ENCODE measurements around the gene AKR1A1. TPM values are rescaled to one million over a fixed set of nuclear protein-coding genes. Genes with fewer than 3 reads are reported as not detected.

The AKR1A1 gene
- total and polyA plus RNA-seq, 2 of the 8 experiments (the other 6 are each of a cell fraction or from before 2014, with no cell fraction given) = 344 to 435 TPM

- Histone ChIP-seq H3K79me2 (ENCODE audit: control insufficient read depth in 1 of 2, insufficient read depth in 2 of 2, low read length in 2 of 2) (peaks cover under 1 to 97% of the 10 kb centered on the region in 2 experiments), H3K23ac (ENCODE audit: insufficient read length) (no peak overlapping the region), H2BK120ac (replicated peaks; ENCODE audit: low read depth, low read length) (no peak overlapping the region), H3K4me1 (replicated peaks in 1 of 4; ENCODE audit: control insufficient read depth in 3 of 4, insufficient read depth in 4 of 4, low read length in 3 of 4) (no peaks in the 10 kb centered on the region; a peak in 1 of 7 replicates), H2AK5ac (ENCODE audit: low read depth, low read length) (no peak overlapping the region), H3K27me3 (replicated peaks in 1 of 4; ENCODE audit: control insufficient read depth in 3 of 4, extremely low read depth in 1 of 4, insufficient read depth in 3 of 4, low read length in 3 of 4) (no peaks in the 10 kb centered on the region), H4K5ac (ENCODE audit: insufficient read length, low read depth, low read length) (no peak overlapping the region), H2AFZ (ENCODE audit: low read length) (no peak overlapping the region), H3K9me3 (ENCODE audit: insufficient read depth in 2 of 2, low read depth in 1 of 2, low read length in 1 of 2) (no peaks in the 10 kb centered on the region), H4K8ac (ENCODE audit: extremely low read depth, insufficient read depth, low read length) (no peak overlapping the region), H3K56ac (replicated peaks; ENCODE audit: insufficient read length, low read depth, low read length) (no peak overlapping the region), H3K23me2 (ENCODE audit: low read depth, low read length) (no peaks in the 10 kb centered on the region), H3K79me1 (ENCODE audit: low read depth, low read length) (peaks cover 2% of the 10 kb centered on the region), H4K20me1 (replicated peaks in 1 of 2; ENCODE audit: control insufficient read depth in 1 of 2, insufficient read depth in 2 of 2, low read length in 2 of 2) (peaks cover 13 to 26% of the 10 kb centered on the region in 2 experiments), H3K9ac (replicated peaks in 1 of 4; ENCODE audit: extremely low read depth in 1 of 4, low read depth in 3 of 4, low read length in 3 of 4) (no peak overlapping the region), H3K4ac (replicated peaks; ENCODE audit: insufficient read length, low read depth, low read length) (no peak overlapping the region), H3K4me2 (ENCODE audit: insufficient read depth in 1 of 2, low read depth in 2 of 2, low read length in 2 of 2) (no peak overlapping the region), H3K27ac (ENCODE audit: low read depth, low read length) (no peak overlapping the region), H2BK20ac (ENCODE audit: low read length) (no peak overlapping the region), H3K36me3 (ENCODE audit: control insufficient read depth in 2 of 4, insufficient read depth in 4 of 4, low read length in 3 of 4) (peaks cover 21 to 79% (median 58%) of the 10 kb centered on the region in 4 experiments; a peak in 7 of 8 replicates), H3K4me3 (ENCODE audit: extremely low read depth in 1 of 4, insufficient read depth in 2 of 4, low read depth in 3 of 4, low read length in 4 of 4) (no peak overlapping the region), H3K18ac (ENCODE audit: extremely low read depth, low read length) (no peak overlapping the region), H2BK5ac (ENCODE audit: low read depth, low read length) (no peak overlapping the region), H2BK12ac (ENCODE audit: low read depth, low read length) (no peak overlapping the region), H3K14ac (ENCODE audit: insufficient read length) (no peak overlapping the region), H2BK15ac (ENCODE audit: low read length) (no peak overlapping the region), H4K91ac (replicated peaks; ENCODE audit: insufficient read length, low read length) (no peak overlapping the region)
- 80% methylated on average over 2 of the region's 2 CpGs; no CpG with 5 or more reads in 1 of the 2 experiments for WGBS, 2 experiments (ENCODE audit: extremely low coverage in 1 of 2, insufficient coverage in 1 of 2, insufficient read length in 1 of 2, insufficient replicate concordance in 2 of 2, low coverage in 1 of 2, low lambda C conversion rate in 2 of 2, missing lambda C conversion rate in 1 of 2)
- no peak for DNase-seq (ENCODE audit: low read depth in 1 of 2, low spot score in 2 of 2)
- FAIRE-seq = no peak
- POLR2A ChIA-PET (ENCODE audit: partially characterized antibody) = interaction anchor here (0.8 to 10.9 kb wide), 7 partner anchors 9 to 82 kb away, joined by 3 to 90 read pairs (median 5); partner anchors contain the start of genes NASP and PRDX1
- CTCF ChIA-PET (ENCODE audit: partially characterized antibody) = interaction anchor here (0.9 to 1.1 kb wide), 2 partner anchors 20 to 29 kb away, joined by 3 read pairs; no protein-coding TSS in a partner anchor
Observed at GRCh38 chr1:45604239-45604638, 53.6 kb downstream of the AKR1A1 start.
